HG03108 (cell line): Measurements from ENCODE around the gene OR8G5.

Experiments used
- ATAC-seq: cut with Tn5 transposase; IDR thresholded peaks from one replicate; pipeline ENCODE4 v1.9.1; 2021; ENCODE audit warnings: moderate library complexity; ENCODE audit not compliant: unreplicated experiment

Gene OR8G5

DNA sequence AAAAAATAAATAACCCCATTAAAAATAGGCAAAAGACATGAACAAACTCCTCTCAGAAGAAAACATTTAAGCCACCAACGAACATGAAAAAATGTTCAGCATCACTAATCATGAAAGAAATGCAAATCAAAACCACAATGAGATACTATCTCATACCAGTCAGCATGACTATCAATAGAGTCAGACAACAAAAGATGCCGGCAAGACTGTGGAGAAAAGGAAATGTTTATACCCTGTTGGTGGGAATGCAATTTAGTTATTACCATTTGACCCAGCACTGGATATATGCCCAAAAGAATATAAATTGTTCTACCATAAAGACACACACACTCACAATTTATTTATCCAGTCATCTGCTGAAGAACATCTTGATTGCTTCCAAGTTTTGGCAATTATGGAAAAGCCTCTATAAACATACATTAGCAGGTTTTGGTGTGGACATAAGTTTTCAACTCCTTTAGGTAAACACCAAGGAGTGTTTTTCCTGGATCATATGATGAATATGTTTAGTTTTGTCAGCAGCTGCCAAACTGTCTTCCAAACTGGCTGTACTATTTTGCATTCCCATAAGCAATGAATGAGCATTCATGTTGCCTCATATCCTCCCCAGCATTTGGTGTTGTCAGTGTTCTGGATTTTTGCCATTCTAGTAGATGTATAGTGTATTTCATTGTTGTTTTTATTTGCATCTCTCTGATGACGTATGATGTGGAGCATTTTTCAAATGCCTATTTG lies 29.6 kb downstream of the OR8G5 start:
- no peak for ATAC-seq

DNA sequence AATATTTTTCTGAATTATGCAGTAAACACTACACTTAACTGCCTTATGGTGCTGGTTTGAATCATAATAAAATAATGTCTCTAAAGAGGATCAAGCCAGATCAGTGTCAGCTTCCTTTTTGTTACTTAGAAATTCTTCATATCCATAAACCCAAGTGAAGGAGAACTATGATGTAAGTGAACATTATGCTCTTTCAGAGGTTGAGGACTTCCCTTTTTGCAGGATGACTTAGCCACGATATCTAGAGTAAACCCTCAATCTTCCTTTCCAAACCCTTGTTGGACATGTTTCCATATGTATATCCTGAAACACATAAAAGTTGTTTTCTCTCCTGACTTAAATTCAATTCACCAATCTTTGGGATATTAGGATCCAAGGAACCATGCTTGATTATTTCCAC lies 38.5 kb downstream of the OR8G5 start:
- ATAC-seq = no peak

DNA sequence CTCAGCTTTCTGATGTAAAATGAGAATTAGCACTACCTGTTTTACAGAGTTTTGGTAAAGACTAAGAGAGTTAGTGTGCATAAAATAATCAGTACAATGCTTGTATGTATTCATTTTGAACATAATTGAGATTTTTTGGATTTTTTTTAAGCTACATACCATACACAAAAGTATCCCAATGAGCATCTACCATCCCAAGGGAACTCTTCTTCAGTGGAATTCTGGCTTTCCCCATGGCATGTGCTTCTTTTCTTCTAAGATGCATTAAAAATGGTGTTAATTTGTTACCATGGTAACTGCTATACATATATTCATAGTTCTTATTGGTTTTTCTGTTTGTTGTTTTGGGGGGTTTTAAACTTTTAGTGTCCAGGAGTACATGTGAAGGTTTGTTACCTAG lies 39.8 kb downstream of the OR8G5 start:
- ATAC-seq = no peak

DNA sequence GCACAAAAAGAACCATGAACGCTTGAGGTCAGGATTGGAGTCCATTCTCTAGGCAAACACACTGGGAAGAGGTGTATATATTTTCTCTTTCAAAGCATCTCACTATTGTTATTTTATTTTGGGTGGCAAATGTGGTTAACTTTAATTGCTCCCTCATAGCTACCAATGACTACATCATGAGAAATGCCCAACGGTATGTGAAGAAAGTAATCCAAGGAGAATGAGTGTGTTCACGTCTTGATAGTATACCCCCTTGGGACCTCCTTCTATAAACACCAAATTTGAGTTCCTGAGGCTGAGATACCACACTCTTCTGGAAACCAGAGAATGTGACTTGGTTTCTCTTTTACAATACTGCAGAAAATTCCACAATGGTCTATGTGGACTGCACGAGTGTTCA lies 41.7 kb downstream of the OR8G5 start:
- no peak for ATAC-seq

DNA sequence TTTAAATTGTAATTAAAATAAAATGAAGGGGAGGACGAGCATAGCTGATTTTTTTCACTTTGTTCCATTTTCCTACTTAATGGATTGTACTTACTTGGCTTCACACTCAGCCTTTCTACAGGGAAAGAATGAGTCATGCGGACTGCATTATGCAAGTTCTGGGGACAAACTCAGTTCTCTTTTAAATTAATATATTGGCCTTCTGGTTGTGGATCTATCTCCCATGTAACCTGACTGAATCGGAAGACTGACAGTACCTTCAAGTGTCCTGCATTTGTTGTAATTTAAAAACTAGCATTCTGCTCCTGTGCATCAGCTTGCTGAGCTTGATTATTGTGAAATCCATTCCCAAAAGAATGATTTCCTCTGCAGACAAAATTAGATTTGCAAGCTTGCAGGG lies 45.4 kb downstream of the OR8G5 start:
- no peak for ATAC-seq

DNA sequence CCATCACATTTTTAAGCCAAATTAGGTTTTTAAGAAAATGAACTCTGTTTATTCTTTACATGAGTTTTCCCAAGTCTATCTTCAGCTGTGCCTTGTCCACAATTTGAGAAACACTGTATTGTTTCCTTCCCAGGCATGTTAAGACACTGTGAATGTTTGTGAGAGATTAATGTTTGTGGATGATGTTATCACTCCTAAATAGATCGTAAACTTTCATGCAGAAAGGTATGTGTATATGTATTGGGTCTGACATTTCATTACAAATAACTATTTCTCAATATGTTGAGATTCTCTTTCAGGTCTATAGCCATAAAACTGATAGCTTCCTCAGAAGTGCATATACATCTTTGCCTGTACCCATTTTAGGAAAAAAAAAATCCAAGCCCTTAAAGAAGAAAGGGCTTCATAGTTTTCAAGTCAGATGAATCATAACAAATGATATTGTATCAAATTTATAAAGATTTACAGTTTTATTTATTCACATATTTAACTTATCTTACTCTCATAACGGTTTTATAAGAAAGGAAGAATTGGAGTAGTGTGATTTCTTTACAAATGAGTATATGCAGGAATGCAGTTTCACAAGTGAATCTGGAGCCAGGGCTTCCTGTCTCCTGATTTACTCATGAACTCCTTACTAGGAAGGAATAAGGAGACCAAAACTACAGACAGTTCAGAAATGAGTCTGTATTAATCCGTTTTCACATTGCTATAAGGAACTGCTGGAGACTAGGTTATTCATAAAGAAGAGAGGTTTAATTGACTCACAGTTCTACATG lies 46.4 kb downstream of the OR8G5 start:
- no peak for ATAC-seq

DNA sequence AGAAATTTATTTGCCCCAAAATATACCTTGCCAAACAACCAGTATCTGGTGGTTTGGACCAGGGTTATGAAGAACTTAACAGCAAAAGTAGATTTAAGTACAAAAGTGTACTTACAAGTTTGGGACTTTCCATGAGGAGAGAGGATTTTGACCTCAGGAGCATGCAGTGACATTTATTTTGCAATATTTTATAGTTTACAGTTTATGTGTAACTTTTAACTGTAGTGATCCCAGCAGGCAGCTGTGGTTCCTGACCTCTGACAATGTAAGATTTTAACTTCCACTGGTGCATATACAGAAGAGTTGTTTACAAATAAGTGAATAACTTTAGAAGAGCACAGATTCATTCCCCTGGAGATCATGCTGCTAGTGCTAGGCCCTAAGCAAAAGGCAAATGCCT lies 50.9 kb downstream of the OR8G5 start:
- ATAC-seq = no peak

DNA sequence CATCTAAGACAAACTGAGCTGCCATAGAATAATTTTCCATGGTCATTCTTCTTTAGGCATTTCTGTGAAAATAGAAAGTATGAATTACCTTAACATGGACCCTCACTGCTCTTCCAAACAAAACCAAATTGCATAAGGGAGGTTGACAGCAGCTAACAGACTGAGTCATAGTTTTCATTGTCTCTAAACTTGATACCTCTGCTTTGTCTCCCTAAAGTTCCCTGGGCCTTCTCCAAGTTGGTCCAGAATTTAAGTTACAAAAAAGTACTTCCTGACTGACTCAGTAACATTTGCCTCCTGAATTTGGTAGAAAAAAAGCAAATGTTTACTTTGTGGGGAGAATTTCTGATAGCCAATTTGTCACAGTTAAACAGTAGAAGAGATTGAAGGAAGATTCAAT lies 54.5 kb downstream of the OR8G5 start:
- no peak for ATAC-seq

DNA sequence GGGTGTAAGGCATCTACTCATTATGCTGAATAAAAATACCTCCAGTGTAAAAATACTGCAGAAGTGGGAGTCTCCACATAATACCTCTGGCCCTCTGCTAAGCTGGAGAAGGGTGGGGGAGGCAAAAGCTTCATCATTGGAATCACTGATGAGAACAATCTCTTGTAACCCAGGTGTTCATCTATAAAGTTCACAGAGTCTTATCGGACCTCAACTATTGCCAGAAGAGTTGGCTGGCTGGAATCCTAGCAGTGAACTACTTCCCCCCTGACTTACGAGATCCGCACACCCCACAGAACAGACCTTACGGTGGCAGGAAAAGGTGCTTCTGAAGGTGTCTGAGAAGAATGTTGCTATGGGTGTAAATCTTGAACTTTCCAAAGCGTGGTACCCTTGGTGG lies 55.1 kb downstream of the OR8G5 start:
- ATAC-seq = no peak

DNA sequence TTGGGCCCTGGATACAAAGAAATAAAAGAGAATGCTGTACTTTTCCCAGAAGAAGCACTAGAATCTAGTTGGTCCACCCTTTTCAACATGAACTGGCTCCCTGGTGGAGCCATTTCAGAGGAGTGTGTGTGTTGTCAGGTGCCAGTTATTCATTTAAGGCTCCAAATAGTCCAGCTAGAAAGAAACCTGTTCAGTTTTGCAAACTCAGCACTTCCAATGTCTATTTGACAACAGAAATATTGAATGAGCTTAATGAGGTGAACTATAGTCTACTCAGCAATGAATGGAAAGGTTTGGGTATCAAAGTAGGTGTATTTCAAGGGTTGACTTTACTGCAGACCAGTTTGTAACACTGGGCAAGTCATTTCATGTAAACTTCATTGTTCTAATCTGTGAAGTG lies 55.5 kb downstream of the OR8G5 start:
- no peak for ATAC-seq

DNA sequence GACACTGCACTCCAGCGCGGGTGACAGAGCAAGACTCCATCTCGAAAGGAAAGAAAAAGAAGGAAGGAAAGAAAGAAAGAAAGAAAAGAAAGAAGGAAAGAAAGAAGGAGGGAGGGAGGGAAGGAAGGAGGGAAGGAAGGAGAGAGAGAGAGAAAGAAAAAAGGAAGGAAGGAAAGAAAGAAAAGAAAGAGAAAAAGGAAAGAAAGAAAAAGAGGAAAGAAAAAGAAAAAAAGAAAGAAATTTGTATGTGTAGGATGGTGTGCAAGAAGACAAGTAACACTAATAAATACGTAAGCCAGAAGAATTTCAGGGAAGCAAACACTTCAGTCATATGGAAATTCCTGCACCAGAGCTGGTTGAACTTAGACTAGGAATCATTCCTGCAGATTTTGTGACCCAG lies 57.0 kb downstream of the OR8G5 start:
- ATAC-seq = no peak

DNA sequence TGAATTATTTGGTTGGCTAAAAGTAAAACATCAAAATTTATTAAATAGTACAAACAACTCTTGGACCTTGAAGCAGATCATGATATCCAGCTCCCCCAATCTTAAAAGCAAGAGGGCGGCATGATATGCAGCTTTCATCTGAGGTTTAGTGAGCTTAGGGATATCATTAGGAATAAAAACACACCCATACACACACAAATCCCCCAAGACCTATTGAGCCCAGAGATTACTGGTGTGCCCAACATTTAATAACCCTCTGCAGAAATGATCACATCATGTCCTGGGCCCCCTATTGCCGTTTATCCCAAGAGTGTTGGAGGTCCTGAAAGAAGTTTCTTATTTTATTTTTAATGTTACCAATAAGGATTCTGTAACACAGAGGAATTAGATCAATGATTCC lies 57.7 kb downstream of the OR8G5 start, which contains the start of gene OR8D1:
Gene OR8D1 (minus strand): TSS at position 101 of the 400 bp plus-strand sequence. CDS start 3,183 bp downstream, outside the sequence.
- no peak for ATAC-seq

DNA sequence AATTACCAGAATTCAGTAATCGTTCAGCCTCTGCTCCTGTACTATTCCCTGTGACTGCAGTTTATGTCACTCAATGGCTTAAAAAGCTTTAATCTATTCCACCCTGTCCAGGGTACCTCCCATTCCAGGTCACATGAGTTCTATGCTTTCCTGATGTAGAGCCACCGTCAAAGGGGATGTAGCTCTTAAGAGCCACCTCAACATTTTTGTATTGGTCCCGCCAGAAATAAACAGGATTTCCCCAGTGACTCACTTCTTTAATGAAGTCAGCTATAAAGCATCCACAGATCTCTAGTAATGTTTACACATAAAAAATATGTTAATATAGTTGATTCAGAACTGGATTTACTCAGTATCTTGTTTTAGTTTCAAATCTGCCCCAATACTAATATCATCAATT lies 58.9 kb downstream of the OR8G5 start:
- no peak for ATAC-seq
